Activated naive CD4-positive, alpha-beta T cell treated with anti-CD3 and anti-CD28 coated beads, Interleukin-2, amount 10 ng/mL, durations not matched to agents 7 days and 5 days (primary cell): ENCODE measurements around the gene METRNL.

ENCODE experiments used
- CTCF ChIA-PET: fragments of 350-600 bp; sonication (Branson Sonifier 250); formaldehyde crosslinking; loops from one replicate; lab custom pipeline; 2021; ENCODE audit warnings: antibody characterized with exemption; lab: Charles Lee
- DNase-seq: peaks from one replicate; pipeline ENCODE4 v3.0.0-alpha.2; 2020
- H3K27ac Mint-ChIP-seq: one replicate; pipeline ENCODE4 v1.8.0; 2021; ENCODE audit warnings: mild to moderate bottlenecking, moderate library complexity, mixed read lengths
- H3K27me3 Mint-ChIP-seq: one replicate; pipeline ENCODE4 v1.8.0; 2021; ENCODE audit warnings: mild to moderate bottlenecking, mixed read lengths
- H3K36me3 Mint-ChIP-seq: one replicate; pipeline ENCODE4 v1.8.0; 2021; ENCODE audit warnings: mixed read lengths
- H3K4me1 Mint-ChIP-seq: one replicate; pipeline ENCODE4 v1.8.0; 2021; ENCODE audit warnings: mixed read lengths
- H3K4me3 Mint-ChIP-seq: one replicate; pipeline ENCODE4 v1.8.0; 2021; ENCODE audit warnings: mild to moderate bottlenecking, moderate library complexity, mixed read lengths
- H3K9me3 Mint-ChIP-seq: one replicate; pipeline ENCODE4 v1.8.0; 2021; ENCODE audit warnings: mixed read lengths

Gene METRNL

GRCh38 chr17:83104577-83105505 lies 25.4 kb downstream of the METRNL start:
- Mint-ChIP-seq H3K4me1 (no peaks in the 10 kb centered on the region), H3K4me3 (no peak overlapping the region), H3K36me3 (no peaks in the 10 kb centered on the region), H3K9me3 (no peaks in the 10 kb centered on the region), H3K27ac (no peak overlapping the region), H3K27me3 (peaks cover 77% of the 10 kb centered on the region)
- DNase-seq = no peak
- CTCF ChIA-PET = no interaction called here

GRCh38 chr17:83105512-83105911 lies 26.1 kb downstream of the METRNL start:
- no peaks in the 10 kb centered on the region for H3K4me1 Mint-ChIP-seq
- no peaks in the 10 kb centered on the region for H3K9me3 Mint-ChIP-seq
- H3K27me3 Mint-ChIP-seq = peaks cover 70% of the 10 kb centered on the region
- CTCF ChIA-PET = no interaction called here
- DNase-seq = no peak
- H3K27ac Mint-ChIP-seq = no peak overlapping the region
- H3K4me3 Mint-ChIP-seq = no peak overlapping the region
- no peaks in the 10 kb centered on the region for H3K36me3 Mint-ChIP-seq

GRCh38 chr17:83106056-83106588 lies 26.7 kb downstream of the METRNL start:
- H3K27me3 Mint-ChIP-seq = peaks cover 66% of the 10 kb centered on the region
- H3K4me1 Mint-ChIP-seq = no peaks in the 10 kb centered on the region
- CTCF ChIA-PET = no interaction called here
- no peak overlapping the region for H3K4me3 Mint-ChIP-seq
- no peaks in the 10 kb centered on the region for H3K36me3 Mint-ChIP-seq
- no peaks in the 10 kb centered on the region for H3K9me3 Mint-ChIP-seq
- no peak for DNase-seq
- H3K27ac Mint-ChIP-seq = no peak overlapping the region

GRCh38 chr17:83106913-83107655 lies 27.7 kb downstream of the METRNL start:
- Mint-ChIP-seq H3K36me3 (no peaks in the 10 kb centered on the region), H3K4me1 (no peaks in the 10 kb centered on the region), H3K27ac (no peak overlapping the region), H3K27me3 (peaks cover 64% of the 10 kb centered on the region), H3K9me3 (no peaks in the 10 kb centered on the region), H3K4me3 (no peak overlapping the region)
- CTCF ChIA-PET = no interaction called here
- DNase-seq = no peak

- Mint-ChIP-seq H3K27ac (no peak overlapping the region), H3K36me3 (no peaks in the 10 kb centered on the region), H3K27me3 (peaks cover 64% of the 10 kb centered on the region), H3K4me3 (no peak overlapping the region), H3K9me3 (no peaks in the 10 kb centered on the region), H3K4me1 (no peaks in the 10 kb centered on the region)
- CTCF ChIA-PET = no interaction called here
- DNase-seq = no peak
These were observed 28.2 kb downstream of the METRNL start for GRCh38 chr17:83107656-83108048.

GRCh38 chr17:83108709-83109108 lies 29.3 kb downstream of the METRNL start:
- Mint-ChIP-seq H3K4me1 (no peaks in the 10 kb centered on the region), H3K9me3 (no peaks in the 10 kb centered on the region)

GRCh38 chr17:83109386-83109785 lies 30.0 kb downstream of the METRNL start:
- H3K27me3 Mint-ChIP-seq = peaks cover 52% of the 10 kb centered on the region
- DNase-seq = no peak
- CTCF ChIA-PET = no interaction called here
- H3K4me1 Mint-ChIP-seq = no peaks in the 10 kb centered on the region
- no peaks in the 10 kb centered on the region for H3K9me3 Mint-ChIP-seq
- H3K27ac Mint-ChIP-seq = no peak overlapping the region
- H3K4me3 Mint-ChIP-seq = no peak overlapping the region
- no peaks in the 10 kb centered on the region for H3K36me3 Mint-ChIP-seq

More at GRCh38 chr17:83108709-83109108, 29.3 kb downstream of the METRNL start:
- Mint-ChIP-seq H3K27ac (no peak overlapping the region), H3K27me3 (peaks cover 59% of the 10 kb centered on the region), H3K4me3 (no peak overlapping the region), H3K36me3 (no peaks in the 10 kb centered on the region)
- no peak for DNase-seq
- CTCF ChIA-PET = no interaction called here

GRCh38 chr17:83109793-83110645 lies 30.6 kb downstream of the METRNL start:
- Mint-ChIP-seq H3K4me1 (no peaks in the 10 kb centered on the region), H3K27me3 (peaks cover 46% of the 10 kb centered on the region), H3K9me3 (no peaks in the 10 kb centered on the region), H3K27ac (no peak overlapping the region), H3K36me3 (no peaks in the 10 kb centered on the region), H3K4me3 (no peak overlapping the region)
- CTCF ChIA-PET = no interaction called here
- no peak for DNase-seq

- CTCF ChIA-PET = no interaction called here
These were observed 31.3 kb downstream of the METRNL start for GRCh38 chr17:83110735-83111134.

GRCh38 chr17:83111516-83112282 lies 32.3 kb downstream of the METRNL start:
- Mint-ChIP-seq H3K27ac (no peak overlapping the region), H3K9me3 (no peaks in the 10 kb centered on the region), H3K27me3 (peaks cover 42% of the 10 kb centered on the region), H3K4me1 (no peaks in the 10 kb centered on the region), H3K36me3 (no peaks in the 10 kb centered on the region), H3K4me3 (no peak overlapping the region)
- CTCF ChIA-PET = no interaction called here
- DNase-seq = no peak

More at GRCh38 chr17:83110735-83111134, 31.3 kb downstream of the METRNL start:
- Mint-ChIP-seq H3K9me3 (no peaks in the 10 kb centered on the region), H3K36me3 (no peaks in the 10 kb centered on the region), H3K27ac (no peak overlapping the region), H3K4me3 (no peak overlapping the region), H3K27me3 (peaks cover 42% of the 10 kb centered on the region), H3K4me1 (no peaks in the 10 kb centered on the region)
- DNase-seq = no peak

GRCh38 chr17:83113381-83113780 lies 34.0 kb downstream of the METRNL start:
- Mint-ChIP-seq H3K36me3 (no peaks in the 10 kb centered on the region), H3K4me1 (no peaks in the 10 kb centered on the region)
- CTCF ChIA-PET = no interaction called here

GRCh38 chr17:83113792-83114191 lies 34.4 kb downstream of the METRNL start:
- no peak for DNase-seq
- Mint-ChIP-seq H3K4me3 (no peak overlapping the region), H3K27me3 (peaks cover 46% of the 10 kb centered on the region), H3K36me3 (no peaks in the 10 kb centered on the region), H3K9me3 (no peaks in the 10 kb centered on the region), H3K4me1 (peaks cover 2% of the 10 kb centered on the region), H3K27ac (no peak overlapping the region)
- CTCF ChIA-PET = no interaction called here

More at GRCh38 chr17:83113381-83113780, 34.0 kb downstream of the METRNL start:
- H3K4me3 Mint-ChIP-seq = no peak overlapping the region
- H3K27me3 Mint-ChIP-seq = peaks cover 46% of the 10 kb centered on the region
- H3K27ac Mint-ChIP-seq = no peak overlapping the region
- H3K9me3 Mint-ChIP-seq = no peaks in the 10 kb centered on the region
- no peak for DNase-seq

- H3K9me3 Mint-ChIP-seq = peaks cover 2% of the 10 kb centered on the region
- no peak for DNase-seq
- H3K4me1 Mint-ChIP-seq = peaks cover 10% of the 10 kb centered on the region
- CTCF ChIA-PET = no interaction called here
- H3K27ac Mint-ChIP-seq = no peak overlapping the region
- H3K4me3 Mint-ChIP-seq = no peak overlapping the region
- no peaks in the 10 kb centered on the region for H3K36me3 Mint-ChIP-seq
- peaks cover 47% of the 10 kb centered on the region for H3K27me3 Mint-ChIP-seq
These were observed 35.3 kb downstream of the METRNL start for GRCh38 chr17:83114706-83115105.
